ENCODE measurements around the gene TAF3.
"Not testable (repeated sequence)": the region's sequence is repeated elsewhere in the genome, so short reads cannot be mapped to it uniquely, and the experiment has no call there.

Gene TAF3

DNA sequence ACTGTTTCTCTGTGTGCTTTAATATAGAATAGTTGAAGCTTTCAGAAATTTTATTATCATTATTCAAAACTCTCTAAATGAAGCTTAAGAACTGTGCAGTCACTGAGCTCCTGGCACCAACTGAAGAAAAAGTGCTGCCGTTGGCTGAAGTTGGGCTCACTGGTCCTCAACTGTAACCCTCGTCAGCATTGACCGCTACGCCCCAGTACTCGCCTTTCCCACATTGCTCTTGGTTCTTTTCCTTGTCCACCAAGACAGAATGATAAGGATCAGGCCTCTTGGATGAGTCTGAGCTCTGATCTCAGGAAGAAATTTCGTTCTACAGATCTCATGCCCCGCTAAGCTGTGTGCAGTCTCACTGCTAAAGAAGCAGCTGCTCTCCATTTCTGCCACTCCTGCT lies 7.9 kb upstream of the TAF3 start:
- no peak for DNase-seq (ENCODE audit: low read depth in 3 of 3)

- DNase-seq (ENCODE audit: low read depth in 3 of 3) = no peak
Observed at GRCh38 chr10:7811000-7811399, 7.3 kb upstream of the TAF3 start.

GRCh38 chr10:7811743-7812142 lies 6.6 kb upstream of the TAF3 start:
- not testable (repeated sequence) for DNase-seq (ENCODE audit: low read depth in 3 of 3)

DNA sequence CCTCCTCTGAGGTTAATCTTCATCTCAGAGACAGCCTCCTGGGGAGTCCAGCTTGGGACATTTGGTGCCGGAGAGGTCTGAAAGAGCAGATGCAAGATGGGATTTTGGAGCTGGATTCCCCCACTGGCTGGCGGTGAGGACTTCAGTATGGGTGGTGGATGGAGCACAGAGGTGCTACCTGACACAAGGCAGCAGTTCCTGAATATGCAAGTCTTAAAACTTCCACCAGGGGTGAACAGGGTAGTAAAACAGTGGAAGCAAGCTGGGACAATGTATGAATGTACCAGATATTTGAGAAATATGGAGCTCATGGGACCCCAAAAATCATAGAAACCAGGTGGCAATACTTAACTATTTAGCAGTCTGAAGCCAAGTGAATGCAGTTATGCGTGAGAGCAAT lies 4.8 kb upstream of the TAF3 start:
- DNase-seq (ENCODE audit: low read depth in 3 of 3) = no peak

- DNase-seq (ENCODE audit: low read depth in 3 of 3) = no peak
Observed at GRCh38 chr10:7817576-7817975, 729 bp upstream of the TAF3 start.

DNA sequence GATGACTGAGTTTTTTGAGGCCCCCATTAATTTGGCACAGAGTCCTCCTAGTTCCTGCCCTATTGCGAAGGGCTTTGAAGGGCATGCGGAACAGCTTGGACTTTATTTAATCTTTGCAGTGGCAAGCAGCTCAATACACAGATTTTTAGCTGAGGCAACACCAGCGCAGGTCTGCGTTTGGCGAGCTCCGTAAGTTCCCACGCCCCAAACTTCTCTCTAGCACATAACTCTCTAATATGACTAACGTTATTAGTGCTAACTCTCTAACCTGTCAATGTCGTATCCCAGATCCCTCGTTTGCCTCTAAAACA lies 366 bp upstream of the TAF3 start:
- no peak for DNase-seq (ENCODE audit: low read depth in 3 of 3)

GRCh38 chr10:7819121-7819460 lies 786 bp downstream of the TAF3 start:
- DNase-seq (ENCODE audit: low read depth in 3 of 3) = peak in 1 of 3 donors; percentile 6

GRCh38 chr10:7824251-7824650 lies 5.9 kb downstream of the TAF3 start:
- no peak for DNase-seq (ENCODE audit: low read depth in 3 of 3)

DNA sequence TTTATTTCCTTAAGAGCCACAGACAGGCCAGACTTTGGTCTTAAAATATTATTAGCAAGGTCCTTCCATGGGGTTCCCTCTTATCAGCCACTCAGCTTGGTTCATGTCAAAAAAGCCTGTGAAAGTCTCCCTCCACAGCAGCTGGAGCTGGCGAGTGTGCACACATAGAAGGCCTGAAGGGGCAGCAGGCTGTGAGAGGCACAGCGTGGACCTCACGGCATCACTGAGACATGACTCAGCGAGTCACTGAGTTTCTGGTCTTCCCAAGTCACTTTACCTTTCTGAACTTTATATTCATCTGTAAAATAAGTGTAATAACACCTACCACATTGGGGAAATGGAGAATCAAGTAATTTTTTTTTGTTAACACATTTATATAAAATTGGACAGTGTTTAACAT lies 8.7 kb downstream of the TAF3 start:
- no peak for DNase-seq (ENCODE audit: low read depth in 3 of 3)

DNA sequence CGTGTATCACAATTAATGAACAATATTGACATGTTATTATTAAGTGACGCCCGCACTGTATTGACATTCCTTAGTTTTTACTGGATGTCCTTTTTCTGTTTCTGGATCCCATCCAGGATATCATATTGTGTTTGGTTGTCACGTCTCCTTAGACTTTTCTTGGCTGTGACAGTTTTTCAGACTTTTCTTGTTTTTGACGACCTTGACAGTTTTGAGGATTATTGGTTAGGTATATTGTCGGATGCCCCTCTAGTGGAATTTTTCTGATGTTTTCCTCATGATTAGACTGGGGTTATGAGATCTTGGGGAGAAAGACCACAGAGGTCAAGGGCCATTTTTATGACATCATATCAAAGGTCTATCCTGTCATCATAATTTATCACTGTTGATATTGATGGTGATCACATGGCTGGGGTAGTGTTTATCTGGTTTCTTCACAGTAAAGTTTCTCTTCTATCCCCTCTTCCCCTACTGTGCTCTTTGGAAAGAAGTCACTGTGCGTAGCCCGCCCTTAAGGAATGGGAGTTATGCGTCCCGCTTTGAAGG lies 11.1 kb downstream of the TAF3 start:
- no peak for DNase-seq (ENCODE audit: low read depth in 3 of 3)

DNA sequence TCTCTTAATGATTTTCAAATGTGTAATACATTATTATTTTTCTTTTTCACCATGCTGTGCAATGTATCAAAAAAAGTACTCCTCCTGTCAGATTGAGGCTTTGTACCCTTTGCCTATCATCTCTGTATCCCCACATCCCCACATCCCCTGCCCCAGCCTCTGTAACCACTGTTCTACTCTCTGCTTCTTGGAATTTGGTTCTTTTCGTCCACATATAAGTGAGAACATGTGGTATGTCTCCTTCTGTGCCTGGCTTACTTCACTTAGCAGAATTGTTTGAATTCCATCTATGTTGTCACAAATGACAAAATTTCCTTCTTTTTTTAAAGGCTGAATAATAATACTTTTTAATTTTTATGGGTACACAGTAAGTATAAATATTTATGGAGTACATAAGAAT lies 13.8 kb downstream of the TAF3 start:
- no peak for DNase-seq (ENCODE audit: low read depth in 3 of 3)

- no peak for DNase-seq (ENCODE audit: low read depth in 3 of 3)
Observed at GRCh38 chr10:7833210-7833609, 14.9 kb downstream of the TAF3 start.

DNA sequence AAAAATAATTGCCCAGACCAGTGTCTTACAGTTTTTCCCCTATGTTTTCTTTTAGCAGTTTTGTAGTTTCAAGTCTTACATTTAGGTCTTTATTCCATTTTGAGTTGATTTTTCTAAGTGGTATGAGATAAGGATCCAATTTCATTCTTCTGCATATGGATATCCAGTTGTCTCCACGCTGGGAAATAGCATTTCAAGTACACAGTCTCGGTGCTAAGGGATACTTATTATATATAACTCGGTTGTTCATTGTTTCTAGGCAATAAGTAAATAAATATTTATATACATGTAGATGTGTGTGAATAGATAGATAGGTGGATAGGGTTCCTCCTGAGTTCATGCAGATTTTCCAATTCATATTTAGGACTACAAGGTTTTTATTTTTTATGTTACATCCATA lies 16.0 kb downstream of the TAF3 start:
- DNase-seq (ENCODE audit: low read depth in 3 of 3) = no peak

GRCh38 chr10:7836571-7836970 lies 18.3 kb downstream of the TAF3 start:
- DNase-seq (ENCODE audit: low read depth in 3 of 3) = no peak

GRCh38 chr10:7846591-7846990 lies 28.3 kb downstream of the TAF3 start:
- DNase-seq (ENCODE audit: low read depth in 3 of 3) = no peak

GRCh38 chr10:7853226-7853842 lies 35.0 kb downstream of the TAF3 start:
- DNase-seq (ENCODE audit: low read depth in 3 of 3) = no peak

- no peak for DNase-seq (ENCODE audit: low read depth in 3 of 3)
Observed at GRCh38 chr10:7853890-7854289, 35.6 kb downstream of the TAF3 start.

- no peak for DNase-seq (ENCODE audit: low read depth in 3 of 3)
Observed at GRCh38 chr10:7855205-7855604, 36.9 kb downstream of the TAF3 start.

DNA sequence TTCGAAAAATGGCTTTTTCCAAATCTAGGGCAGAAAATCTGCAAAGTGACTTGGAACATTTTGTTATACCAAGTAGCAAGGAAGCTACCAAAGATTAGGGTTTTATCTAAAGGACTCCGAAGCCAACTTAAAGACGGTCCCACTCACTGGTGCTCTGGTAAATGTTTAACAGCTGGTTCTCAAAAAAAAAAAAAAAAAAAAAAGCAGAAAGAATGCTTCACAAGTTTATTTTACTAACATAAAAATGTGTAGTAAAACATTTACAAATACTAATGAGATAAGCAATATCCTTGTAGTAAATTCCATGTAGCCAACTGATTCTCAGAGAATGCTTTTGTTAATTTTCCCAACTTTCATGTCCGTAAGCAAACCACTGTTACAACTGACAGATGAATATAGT lies 38.4 kb downstream of the TAF3 start:
- no peak for DNase-seq (ENCODE audit: low read depth in 3 of 3)

DNA sequence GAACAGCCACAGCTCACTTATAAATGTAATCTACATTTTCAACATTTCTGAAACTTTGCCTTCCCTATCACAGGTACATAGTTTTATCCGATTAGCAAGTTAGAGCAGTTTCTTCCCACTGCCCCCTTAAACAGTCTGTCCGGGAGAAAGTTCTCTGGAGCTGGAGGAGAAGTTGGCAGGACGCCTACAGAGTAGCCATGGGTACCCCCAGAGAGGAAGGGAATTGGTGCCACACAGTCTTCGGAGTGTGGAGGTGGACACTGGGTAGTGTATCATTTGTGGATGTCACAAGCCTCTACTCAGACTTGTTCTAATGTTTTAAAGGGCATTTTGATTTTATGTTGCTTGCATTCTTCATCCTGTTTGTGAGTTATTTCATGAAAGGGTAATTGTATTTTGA lies 39.0 kb downstream of the TAF3 start:
- no peak for DNase-seq (ENCODE audit: low read depth in 3 of 3)

GRCh38 chr10:7861509-7862120 lies 43.3 kb downstream of the TAF3 start:
- DNase-seq (ENCODE audit: low read depth in 3 of 3) = no peak

GRCh38 chr10:7862121-7862514 lies 43.8 kb downstream of the TAF3 start:
- DNase-seq (ENCODE audit: low read depth in 3 of 3) = no peak

GRCh38 chr10:7866176-7866575 lies 47.9 kb downstream of the TAF3 start:
- no peak for DNase-seq (ENCODE audit: low read depth in 3 of 3)

GRCh38 chr10:7872041-7872442 lies 53.7 kb downstream of the TAF3 start:
- no peak for DNase-seq (ENCODE audit: low read depth in 3 of 3)
